ENCODE measurements around the gene BTBD19. TPM values are rescaled to one million over a fixed set of nuclear protein-coding genes. Genes with fewer than 3 reads are reported as not detected.

Gene BTBD19
- total RNA-seq, 1 donor from 2014 or later = 8.7 TPM

DNA sequence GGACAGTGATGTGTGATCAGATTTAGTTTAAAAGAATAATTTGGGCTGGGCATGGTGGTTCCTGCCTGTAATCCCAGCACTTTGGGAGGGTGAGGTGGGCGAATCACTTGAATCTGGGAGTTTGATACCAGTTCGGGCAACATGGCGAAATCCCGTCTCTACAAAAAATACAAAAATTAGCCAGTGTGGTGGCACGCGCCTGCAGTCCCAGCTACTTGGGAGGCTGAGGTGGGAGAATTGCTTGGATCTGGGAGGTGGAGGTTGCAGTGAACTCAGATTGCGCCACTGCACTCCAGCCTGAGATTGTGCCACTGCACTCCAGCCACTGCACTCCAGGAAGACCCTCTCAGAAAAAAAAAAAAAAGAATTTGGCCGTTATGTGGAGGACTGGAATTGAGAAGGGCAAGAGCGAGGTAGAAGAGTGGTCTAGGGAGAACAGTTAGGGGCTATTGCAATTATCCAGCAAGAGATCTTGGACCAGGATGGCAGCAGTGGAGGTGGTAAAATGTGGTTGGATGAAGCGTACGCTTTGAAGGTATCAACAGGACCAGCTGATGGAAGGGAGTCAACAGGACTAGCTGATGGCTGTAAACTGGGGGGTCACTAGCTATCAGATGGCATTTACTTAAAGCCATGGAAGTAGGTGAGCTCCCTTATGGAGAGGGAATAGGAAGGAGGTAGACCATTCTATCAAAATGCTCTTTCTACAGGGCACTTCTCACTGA lies 9.6 kb downstream of the BTBD19 start:
- H3K4me1 ChIP-seq = peaks cover 45% of the 10 kb centered on the region
- no peaks in the 10 kb centered on the region for H3K9me3 ChIP-seq
- DNase-seq (peak; percentile 10), ATAC-seq (no peak)
- intact Hi-C loops (cut with DNase I) = no loop called here
- TF ChIP-seq, protein P1, sequence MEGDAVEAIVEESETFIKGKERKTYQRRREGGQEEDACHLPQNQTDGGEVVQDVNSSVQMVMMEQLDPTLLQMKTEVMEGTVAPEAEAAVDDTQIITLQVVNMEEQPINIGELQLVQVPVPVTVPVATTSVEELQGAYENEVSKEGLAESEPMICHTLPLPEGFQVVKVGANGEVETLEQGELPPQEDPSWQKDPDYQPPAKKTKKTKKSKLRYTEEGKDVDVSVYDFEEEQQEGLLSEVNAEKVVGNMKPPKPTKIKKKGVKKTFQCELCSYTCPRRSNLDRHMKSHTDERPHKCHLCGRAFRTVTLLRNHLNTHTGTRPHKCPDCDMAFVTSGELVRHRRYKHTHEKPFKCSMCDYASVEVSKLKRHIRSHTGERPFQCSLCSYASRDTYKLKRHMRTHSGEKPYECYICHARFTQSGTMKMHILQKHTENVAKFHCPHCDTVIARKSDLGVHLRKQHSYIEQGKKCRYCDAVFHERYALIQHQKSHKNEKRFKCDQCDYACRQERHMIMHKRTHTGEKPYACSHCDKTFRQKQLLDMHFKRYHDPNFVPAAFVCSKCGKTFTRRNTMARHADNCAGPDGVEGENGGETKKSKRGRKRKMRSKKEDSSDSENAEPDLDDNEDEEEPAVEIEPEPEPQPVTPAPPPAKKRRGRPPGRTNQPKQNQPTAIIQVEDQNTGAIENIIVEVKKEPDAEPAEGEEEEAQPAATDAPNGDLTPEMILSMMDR (IDR thresholded peaks at IDR 0.05) = no peak
- no peaks in the 10 kb centered on the region for H3K36me3 ChIP-seq
- no peaks in the 10 kb centered on the region for H3K27me3 ChIP-seq (ENCODE audit: low read depth)
- no peak overlapping the region for H3K4me3 ChIP-seq
- no peak overlapping the region for H3K27ac ChIP-seq

DNA sequence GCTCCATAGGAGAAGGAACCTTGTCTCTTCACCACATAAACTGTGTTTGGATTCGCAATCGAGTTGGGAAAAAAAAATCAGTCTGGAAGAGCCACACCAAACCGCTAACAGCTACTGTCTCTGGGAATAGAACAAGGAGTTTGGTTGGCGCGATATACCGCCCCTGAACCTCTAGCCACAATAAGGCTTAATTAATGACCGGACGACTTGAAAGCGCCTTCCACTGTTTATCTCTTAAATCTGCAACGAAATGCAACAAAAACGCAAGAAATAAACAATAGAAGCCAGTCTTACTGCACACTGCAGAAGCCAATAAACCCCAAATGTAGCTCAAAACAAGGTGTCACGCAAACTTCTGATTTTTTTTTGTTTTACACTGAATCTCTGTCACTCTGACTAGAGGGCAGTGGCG lies 10.9 kb downstream of the BTBD19 start:
- Histone ChIP-seq H3K27me3 (ENCODE audit: low read depth) (no peaks in the 10 kb centered on the region), H3K9me3 (no peaks in the 10 kb centered on the region), H3K36me3 (no peaks in the 10 kb centered on the region), H3K4me1 (peaks cover 36% of the 10 kb centered on the region), H3K4me3 (peak overlapping the region; percentile 62), H3K27ac (peak overlapping the region; percentile 94)
- ATAC-seq (peak in 1 of 2 donors; percentile 6), DNase-seq (no peak)
- intact Hi-C loops (cut with DNase I) = no loop called here
- TF ChIP-seq, protein P1 (IDR thresholded peaks at IDR 0.05) = no peak

DNA sequence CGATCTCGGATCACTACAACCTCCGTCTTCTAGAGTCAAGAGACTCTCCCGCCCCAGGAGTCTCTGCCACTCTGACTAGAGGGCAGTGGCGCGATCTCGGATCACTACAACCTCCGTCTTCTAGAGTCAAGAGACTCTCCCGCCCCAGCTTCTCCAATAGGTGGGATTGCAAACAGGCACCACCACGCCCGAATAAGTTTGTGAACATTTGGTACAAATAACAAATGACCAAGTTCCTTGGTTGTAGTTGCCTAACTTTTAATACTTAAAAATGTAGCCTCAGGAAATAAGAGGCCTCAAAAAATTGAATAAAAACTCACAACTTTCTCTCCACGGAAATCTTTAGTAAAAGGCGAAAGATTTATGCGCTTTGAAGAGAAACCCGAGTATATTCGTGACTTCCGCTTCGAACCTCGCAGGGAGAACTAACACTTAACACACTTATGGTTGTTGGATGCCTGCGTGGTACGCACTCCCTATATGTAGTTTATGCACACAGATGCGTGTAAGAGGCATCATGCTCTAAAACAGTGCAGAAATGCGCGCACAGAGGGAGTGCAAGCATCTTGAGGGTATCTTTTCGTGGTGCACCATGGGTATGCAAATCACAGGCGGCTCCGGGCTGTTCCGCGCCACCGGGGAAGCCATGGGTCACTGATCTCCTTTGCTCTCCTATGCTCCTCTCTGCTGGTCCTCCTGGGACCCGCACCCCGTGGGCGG lies 11.4 kb downstream of the BTBD19 start:
- intact Hi-C loops (cut with DNase I) = no loop called here
- Histone ChIP-seq H3K36me3 (no peaks in the 10 kb centered on the region), H3K9me3 (no peaks in the 10 kb centered on the region), H3K27ac (peak overlapping the region; percentile 94), H3K4me1 (peaks cover 30% of the 10 kb centered on the region), H3K4me3 (peak overlapping the region; percentile 62), H3K27me3 (ENCODE audit: low read depth) (no peaks in the 10 kb centered on the region)
- TF ChIP-seq, protein P1 (IDR thresholded peaks at IDR 0.05) = no peak
- DNase-seq (peak; percentile 85), ATAC-seq (peak; percentile 92 to 93)

DNA sequence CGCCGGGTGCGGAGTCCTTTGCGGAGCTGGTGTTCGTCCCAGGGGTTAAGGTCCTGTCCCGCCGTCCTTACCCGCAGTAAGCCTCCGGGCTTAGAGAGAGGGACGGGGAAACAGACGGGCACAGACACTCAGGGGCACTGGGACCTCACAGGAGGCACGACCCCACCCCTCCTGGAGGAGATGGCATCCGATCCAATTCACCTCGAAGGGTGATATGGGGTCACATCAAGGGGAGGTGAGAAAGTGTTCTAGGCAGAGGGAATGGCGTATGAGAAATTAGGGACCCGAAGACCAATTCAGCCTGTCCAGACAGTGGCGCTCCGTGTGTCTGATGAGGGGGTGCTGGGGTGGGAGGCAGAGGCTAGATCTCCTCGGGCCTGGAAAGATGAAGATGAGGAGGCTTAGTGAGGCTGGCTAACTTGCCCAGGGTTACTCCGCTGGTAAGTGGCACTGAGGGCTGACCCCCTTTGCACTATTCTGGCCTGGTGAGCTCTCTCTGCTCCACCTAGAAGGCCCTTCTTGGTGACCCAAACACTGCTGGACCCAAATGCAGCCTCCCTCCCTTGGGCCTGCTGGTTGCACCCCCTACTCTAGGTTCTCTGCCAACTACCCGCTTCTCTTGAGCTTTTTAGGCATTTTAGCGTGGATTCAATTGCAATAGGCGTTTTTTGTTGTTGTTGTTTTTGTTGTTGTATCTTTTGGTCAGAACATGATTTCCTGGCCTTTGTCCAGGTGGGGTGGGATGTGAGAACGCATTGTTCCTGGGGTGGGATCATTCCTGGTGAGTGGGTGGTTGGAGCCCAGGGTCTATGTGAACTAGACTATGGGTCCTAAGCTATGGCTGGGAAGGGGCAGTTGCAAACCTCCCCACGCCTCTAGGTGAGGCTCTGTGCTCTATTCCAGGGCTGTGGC lies 12.3 kb downstream of the BTBD19 start:
- intact Hi-C loops (cut with DNase I) = no loop called here
- DNase-seq (no peak), ATAC-seq (peak; percentile 22 to 58)
- TF ChIP-seq, protein P1 (IDR thresholded peaks at IDR 0.05) = no peak
- Histone ChIP-seq H3K4me3 (peak overlapping the region; percentile 62), H3K9me3 (no peaks in the 10 kb centered on the region), H3K27ac (peak overlapping the region; percentile 94), H3K36me3 (no peaks in the 10 kb centered on the region), H3K27me3 (ENCODE audit: low read depth) (no peaks in the 10 kb centered on the region), H3K4me1 (peaks cover 23% of the 10 kb centered on the region)

DNA sequence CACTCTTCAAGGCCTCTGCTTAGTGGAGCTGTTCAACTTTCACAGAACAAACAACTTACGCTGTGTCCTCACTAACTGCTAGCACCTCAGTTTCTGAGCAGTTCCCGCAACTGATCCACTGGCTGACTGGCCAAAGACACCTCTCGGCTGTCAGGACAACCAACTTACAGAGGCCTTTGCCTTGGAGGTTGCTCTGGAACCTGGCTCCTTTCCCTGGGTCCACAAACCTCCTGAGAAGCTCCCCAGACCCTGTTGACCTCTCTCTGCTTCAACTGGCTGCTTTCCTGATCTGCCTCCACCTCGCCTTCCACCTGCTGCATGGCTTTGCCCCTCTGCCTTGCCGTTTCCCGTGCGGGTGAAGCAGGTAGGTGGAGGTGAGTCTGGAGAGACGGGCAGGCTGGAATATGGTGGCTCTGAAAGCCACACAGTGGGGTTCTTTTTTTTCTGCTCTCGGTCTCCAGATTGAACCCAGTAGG lies 13.0 kb downstream of the BTBD19 start:
- ATAC-seq (no peak), DNase-seq (peak; percentile 31)
- no peak overlapping the region for H3K4me3 ChIP-seq
- no peaks in the 10 kb centered on the region for H3K36me3 ChIP-seq
- H3K4me1 ChIP-seq = peaks cover 23% of the 10 kb centered on the region
- intact Hi-C loops (cut with DNase I) = no loop called here
- no peaks in the 10 kb centered on the region for H3K27me3 ChIP-seq (ENCODE audit: low read depth)
- TF ChIP-seq, protein P1 (IDR thresholded peaks at IDR 0.05) = no peak
- no peaks in the 10 kb centered on the region for H3K9me3 ChIP-seq
- H3K27ac ChIP-seq = peak overlapping the region; percentile 94

All from lower lobe of right lung (tissue), 2 donors.